HG03432 (cell line): Measurements from ENCODE around the gene CDC42SE2.
"Not testable (repeated sequence)": the region's sequence is repeated elsewhere in the genome, so short reads cannot be mapped to it uniquely, and the experiment has no call there.

Source experiments
- ATAC-seq: cut with Tn5 transposase; IDR thresholded peaks from one replicate; pipeline ENCODE4 v1.9.1; 2021; ENCODE audit warnings: mild to moderate bottlenecking, moderate library complexity; ENCODE audit not compliant: unreplicated experiment

Gene CDC42SE2

DNA sequence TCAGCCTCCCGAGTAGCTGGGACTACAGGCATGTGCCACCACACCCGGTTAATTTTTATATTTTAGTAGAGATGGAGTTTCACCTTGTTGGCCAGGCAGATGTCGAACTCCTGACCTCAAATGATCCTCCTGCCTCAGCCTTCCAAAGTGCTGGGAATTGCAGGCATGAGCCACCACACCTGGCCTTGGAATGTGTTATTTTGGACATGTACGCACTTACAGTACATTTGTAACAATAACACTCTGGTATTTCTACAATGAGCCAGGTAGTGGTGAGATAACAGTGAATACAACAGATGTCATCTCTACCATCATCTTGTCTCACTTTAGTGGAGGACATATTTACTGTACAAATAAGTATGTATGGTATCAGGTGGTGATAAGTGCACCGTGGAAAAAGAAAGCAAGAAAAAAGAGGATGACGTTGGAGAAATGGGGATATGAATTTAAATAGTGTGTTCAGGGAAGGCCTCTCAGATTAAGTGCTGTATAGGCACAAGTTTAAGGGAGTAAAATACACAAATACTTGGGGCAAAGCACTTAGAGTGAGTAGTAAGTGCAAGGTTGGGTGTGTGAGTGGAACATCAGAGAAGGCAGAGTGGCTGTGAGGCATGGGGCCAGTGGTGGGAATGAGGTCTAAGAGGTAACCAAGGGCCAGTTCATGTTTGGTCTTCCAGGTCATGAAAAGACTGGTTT lies 100.1 kb downstream of the CDC42SE2 start:
- no peak for ATAC-seq

DNA sequence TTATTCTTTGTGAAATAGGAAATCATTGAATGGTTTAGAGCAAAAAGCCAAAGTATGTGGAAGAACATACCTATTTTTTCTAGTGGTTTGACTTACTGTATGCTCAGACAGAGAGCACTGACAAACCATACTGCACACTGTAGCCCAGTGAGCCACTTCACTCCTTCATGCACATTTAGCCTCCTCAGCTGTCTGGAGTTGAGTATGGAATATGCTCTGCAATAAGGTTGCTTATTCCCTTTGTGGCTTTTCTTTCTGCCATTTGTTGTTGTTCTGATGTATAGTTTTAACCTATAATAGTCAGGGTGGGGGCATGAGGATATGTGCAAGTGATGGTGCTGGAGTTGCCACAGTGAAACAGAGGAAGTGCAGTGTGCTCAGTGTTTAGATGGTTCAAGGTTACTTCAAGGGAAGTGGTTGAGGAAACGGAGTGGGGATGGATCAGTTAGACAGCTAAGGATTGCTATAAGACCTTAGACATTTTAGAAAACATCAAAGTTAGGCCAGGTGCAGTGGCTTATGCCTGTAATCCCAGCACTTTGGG lies 100.7 kb downstream of the CDC42SE2 start:
- no peak for ATAC-seq

DNA sequence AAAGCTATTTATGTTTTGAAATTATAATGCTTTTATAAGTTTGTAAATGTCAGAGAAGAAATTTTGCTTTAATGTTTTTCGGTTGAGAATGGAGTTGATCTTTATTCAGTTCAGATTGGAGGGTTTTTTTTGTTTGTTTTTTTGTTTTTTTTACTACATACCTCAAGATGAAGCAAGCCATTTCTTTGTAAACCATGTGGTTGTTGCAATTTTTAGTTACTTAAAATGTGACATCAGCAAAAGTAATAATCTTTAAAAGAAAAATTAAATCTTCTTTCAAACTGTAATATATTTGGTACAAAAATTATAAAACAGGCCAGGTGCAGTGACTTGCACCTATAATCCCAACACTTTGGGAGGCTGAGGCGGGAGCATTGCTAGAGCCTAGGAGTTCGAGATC lies 102.6 kb downstream of the CDC42SE2 start:
- no peak for ATAC-seq

DNA sequence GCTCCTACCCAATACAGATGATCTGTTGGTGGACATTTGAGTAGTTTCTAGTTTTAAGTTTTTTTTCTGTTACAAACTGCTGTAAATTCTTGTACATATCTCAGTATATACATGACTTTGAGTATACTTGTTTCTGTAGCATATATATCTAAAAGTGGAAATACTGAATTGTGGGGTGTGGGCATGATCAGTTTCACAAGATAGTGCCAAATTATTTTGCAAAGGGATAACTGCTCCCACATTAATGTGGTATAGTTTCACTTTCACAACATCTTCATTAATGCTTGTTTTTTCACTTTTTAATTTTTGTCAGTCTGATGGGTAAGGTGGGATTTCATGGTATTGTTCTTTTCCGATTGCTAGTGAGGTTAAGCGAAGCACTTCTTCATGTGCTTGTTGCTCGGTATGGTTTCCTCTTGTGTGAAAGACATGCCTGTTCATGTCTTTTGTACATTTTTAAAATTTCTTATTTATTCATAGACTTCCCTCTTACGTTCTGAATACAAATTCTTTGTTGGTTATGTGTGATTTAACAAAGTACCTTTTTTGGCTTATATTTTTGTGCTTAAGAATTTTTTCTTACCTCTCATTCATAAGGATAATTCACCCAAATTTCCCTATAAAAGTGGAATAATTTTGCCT lies 103.5 kb downstream of the CDC42SE2 start:
- ATAC-seq = no peak

DNA sequence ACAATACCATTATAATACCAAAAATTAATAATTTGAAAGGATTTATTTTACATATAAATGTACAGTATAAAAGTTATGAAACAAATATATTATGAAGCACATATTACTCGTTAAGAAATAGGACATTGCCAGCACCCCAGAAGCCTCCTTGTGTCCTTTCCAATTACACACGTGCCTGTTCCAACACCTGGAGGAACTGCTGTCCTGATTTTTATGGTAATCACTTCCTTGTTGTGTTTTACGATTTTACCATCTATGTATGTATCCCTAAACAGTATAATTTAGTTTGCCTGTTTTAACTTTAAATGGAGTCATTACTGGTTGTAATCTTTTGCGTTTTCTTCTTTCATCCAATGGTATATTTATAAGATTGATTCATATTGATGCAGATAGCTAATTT lies 105.0 kb downstream of the CDC42SE2 start:
- no peak for ATAC-seq

DNA sequence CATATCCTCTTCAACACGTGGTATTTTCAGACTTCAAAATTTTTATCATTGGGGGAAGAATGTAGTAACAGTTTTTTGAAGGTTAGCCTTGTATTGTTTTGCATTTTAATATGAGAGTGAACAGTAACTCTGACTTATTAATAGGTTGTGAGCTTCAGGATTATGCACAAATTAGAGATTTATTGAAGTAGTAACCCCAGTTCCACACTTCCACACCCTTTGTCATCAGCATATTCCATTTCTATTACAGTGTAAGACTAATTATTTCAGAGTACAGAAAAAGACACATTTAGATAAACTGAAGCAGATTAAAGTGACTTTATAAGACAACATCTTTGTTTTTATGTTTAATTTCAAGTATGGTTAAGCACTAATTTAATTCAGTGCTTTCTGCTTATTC lies 105.7 kb downstream of the CDC42SE2 start:
- no peak for ATAC-seq

DNA sequence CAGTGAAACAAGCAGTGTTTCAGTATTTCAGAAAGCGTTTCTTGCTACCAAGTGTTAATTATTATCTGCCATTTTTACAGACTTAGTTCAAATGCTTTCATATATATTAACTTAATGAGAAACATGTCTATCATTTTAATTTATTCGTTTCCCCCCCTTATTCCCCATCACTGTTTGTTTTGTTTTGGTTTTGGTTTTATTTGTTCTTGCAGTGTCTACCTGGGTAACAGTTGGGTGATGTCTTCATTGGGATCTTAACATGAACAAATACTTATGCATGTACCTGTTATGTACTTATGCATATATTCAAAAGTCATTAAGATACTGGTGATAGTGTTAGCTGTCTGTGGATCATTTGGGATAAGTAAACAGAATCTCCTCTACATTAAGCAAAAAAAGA lies 108.0 kb downstream of the CDC42SE2 start:
- no peak for ATAC-seq

DNA sequence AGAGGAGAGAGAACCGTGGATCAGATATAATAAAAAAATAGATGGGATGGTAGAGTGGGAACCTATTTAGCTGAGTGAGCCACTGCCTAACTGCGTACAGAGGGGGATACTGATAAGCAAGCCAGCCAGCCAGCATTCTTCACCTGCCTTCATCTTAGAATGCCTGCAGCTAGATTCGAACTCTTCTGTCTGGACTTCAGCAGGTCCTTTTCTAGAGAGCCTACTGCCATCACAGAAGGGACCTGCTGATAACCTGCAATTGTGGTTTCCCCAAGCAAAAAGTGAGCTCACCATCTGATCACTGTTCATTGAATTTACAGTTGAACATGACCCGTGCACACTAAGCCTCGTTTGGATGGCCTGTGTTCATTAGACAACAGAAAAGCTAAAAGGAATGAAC lies 109.4 kb downstream of the CDC42SE2 start:
- no peak for ATAC-seq

DNA sequence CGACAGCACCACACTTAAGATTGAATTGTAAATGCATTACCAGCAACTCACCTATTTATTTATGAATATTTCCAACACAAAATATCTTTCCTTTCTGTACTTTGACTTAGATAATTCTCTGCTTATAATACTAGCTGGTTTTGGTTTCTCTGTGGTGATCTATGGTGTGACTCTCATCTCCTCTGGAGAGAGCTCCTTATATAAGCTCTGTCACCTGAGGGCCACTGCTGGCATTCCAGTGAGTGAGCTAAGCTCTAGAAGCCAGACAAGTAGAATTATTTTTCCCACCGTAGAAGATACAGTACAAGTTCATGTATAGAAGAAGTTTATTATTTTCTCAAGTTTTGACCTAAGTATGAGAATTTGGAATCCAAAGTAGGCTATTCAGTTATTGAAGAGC lies 111.5 kb downstream of the CDC42SE2 start:
- ATAC-seq = peak; percentile 28

DNA sequence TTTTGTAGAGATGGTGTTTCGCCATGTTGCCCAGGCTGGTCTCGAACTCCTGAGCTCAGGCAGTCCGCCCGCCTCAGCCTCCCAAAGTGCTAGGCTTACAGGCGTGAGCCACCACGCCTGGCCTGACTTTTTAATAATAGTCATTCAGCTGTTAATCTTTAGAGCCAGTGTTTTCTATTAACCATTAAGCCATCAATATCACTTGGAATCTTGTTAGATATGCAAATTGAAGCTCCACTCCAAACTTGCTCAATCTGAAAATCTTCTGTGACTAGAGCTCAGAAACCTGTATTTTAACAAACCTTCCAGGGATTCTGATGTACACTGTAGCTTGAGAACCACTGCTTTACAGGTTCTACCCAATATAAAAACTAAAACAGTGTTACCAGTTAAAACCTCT lies 113.5 kb downstream of the CDC42SE2 start:
- ATAC-seq = no peak

DNA sequence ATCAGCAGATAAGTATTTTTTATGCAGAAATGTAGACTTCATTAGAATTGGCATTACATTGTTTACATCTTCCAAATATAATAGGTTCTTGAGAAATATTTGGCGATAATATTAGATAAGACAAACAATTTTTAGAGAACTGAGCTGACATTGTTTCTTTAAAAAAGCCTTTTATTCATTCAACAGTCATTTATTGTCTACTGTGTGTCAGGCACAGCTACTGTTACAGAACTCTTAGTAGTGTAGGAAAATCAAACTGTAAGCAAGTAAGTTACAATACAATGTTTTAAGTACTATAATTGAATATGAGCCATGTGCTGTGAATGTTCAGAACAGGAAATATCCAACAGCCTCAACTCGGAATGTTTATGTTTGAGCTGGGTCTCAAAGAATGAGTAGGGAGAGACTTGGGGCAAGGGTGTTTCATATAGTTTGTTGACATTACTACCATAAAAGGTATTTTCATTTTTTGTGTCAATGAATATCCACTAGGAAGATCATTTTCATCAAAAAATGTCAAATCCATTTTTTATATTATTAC lies 114.0 kb downstream of the CDC42SE2 start:
- no peak for ATAC-seq

DNA sequence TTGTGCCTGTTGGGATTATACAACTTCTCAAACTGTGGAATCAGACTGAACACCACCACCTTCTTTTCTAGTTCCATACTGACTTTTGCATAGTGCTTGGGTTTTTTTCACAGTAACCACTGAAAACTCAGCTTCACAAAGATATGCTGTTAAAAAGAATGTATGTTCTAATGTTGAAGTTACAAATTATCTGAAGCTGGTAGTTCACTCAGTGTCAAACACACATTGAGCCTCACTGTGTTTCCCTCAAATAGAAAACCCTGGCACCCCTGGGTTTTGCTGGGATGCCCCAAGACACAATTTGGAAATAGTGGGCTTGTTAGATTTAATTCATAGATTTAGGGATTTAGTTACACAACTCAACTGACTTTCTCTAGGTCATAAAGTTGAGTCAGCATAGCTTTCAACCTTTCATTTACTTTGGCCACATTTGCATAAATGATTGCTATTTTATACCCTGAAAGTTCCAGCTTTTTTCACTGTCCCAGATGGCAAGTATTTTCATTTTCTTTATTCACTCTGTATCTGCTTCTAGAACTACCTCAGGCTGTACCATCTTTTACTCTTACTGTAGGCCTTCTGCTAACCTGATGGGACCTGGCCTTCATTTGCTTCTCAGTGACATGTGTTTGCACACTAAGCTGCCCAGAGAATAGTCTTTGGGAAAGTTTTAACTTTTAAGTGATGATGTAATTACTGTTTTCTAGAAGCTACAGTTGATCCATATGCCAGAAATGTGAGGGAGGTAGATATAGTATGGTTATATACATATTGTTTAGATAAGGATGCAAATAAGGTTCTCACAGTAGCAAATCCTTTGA lies 115.1 kb downstream of the CDC42SE2 start:
- peak; percentile 21 for ATAC-seq

DNA sequence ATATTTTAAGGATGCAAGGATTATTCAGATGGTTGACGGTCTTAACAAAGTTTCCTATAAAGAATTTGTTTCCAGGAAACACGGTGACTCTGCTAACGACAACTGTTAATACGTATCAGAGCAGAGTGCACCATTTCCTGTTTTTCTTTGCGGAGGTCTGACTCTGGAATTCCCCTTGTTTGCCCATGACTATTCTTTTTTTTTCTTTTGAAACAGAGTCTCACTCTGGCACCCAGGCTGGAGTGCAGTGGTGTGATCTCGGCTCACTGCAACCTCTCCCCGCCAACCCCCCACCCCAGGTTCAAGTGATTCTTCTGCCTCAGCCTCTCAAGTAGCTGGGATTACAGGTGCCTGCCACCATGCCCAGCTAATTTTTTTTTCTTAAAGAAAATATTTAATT lies 115.9 kb downstream of the CDC42SE2 start:
- ATAC-seq = peak; percentile 44

DNA sequence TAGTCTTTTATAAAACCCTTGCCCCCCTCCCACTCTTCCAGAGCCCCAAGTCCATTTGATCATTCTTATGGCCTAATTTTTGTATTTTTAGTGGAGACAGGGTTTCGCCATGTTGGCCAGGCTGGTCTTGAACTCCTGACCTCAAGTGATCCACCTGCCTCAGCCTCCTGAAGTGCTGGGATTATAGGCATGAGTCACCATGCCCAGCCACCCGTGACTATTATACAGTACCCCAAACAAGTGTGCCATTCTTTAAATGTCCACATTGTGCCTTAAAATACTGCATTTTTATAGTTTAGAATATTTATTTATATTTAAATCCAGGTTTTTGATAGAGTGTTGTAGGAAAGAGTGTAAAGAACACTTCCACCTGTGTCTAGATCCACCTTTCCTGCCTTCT lies 116.4 kb downstream of the CDC42SE2 start:
- ATAC-seq = not testable (repeated sequence)

DNA sequence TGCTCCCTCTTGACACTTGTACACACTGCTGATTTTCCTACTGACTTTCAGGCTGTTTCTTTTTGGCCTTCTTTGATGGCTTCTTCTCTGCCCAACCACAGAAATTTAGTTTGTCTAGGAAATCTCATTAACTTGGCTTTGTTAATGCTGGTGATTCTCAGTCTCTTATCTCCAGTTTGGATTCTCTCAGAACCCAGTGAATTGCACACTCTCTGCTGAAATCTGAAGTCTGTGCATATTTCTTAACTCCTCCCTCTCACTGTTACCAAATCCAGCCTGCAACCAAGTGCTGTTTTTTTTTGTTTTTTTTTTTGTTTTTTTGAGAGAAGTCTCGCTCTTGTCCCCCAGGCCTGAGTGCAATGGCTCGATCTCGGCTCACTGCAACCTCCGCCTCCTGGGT lies 117.2 kb downstream of the CDC42SE2 start:
- ATAC-seq = no peak

DNA sequence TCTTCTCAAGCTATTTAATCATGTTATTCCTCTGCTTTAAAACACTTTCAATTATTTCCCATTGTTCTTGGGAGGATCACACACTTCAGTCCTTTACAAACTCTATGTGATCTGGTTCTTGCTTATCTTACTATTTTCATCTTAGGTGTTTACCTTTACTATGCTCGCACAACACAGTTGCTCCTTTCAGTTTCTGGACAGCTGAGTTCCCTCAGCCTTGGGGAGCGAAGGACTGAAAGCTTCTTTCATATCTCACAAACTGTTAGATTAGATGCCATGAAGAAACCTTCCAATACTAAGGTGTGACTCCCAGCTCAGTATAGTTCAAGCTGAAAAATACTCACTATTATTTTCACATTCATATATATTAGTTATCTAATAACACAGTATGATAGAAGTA lies 117.9 kb downstream of the CDC42SE2 start:
- peak; percentile 63 for ATAC-seq

DNA sequence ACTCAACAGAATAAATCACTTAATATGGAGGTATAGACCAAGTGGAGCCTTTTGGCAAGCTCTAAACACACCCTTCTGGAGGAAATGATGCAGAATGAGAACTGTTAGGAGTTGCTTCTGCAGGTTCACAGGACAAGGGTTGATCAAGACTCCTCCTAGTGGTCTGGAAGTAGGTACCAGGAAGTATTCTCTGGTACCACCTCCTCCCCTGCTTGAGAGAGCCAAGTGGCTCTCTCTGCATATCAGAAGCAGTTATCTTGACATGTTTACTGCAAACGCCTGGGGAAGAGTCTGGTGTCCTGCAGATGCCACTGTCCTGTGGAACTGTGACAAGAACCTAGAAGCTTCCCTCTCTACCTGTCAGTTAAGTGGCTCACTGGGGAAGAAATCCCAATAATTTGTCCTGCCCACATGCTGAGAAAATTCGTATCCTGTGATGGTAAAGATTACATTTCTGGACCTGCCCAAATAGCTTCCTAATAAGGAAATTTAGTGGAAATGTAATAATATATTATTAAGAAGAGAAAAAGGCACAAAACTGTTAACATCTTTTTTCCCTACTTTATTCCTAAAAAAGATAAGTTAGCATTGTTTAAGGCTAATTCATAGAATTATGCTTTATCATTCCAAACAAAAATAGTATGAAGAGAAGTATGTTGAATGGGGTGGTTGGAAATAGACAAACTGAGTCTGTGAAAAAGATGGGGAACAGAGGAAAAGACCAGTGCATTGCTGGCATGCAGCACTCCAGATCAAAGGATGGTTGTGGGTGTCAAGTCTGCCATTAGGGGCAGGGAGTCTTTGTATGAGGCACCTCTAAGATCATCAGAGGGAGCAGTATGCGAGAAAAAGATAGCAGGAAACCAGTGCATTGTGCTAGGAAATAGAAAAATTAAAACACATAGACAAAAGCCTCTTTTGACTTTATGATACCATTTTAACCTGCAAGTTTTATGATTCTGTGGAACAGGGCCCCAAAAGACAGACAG lies 118.8 kb downstream of the CDC42SE2 start:
- peak; percentile 62 for ATAC-seq

DNA sequence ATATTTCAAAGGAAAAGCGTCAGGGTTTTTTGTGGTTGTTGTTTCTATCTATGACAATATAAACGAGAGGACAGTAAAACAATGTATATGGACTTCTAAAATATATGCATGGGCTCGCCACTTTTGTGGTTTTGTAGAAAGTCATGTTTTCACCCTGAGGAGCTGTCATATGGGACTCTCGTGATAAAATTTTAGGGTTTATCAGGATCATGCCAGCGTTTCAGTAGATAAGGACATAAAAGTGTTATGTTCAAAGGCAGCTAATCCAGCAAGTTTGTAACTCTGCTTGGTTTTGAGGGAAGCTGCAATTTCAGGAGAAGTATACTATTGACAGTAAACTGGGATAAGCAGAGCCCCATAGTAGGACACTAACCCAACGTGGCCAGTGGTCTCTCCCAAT lies 120.3 kb downstream of the CDC42SE2 start:
- no peak for ATAC-seq

DNA sequence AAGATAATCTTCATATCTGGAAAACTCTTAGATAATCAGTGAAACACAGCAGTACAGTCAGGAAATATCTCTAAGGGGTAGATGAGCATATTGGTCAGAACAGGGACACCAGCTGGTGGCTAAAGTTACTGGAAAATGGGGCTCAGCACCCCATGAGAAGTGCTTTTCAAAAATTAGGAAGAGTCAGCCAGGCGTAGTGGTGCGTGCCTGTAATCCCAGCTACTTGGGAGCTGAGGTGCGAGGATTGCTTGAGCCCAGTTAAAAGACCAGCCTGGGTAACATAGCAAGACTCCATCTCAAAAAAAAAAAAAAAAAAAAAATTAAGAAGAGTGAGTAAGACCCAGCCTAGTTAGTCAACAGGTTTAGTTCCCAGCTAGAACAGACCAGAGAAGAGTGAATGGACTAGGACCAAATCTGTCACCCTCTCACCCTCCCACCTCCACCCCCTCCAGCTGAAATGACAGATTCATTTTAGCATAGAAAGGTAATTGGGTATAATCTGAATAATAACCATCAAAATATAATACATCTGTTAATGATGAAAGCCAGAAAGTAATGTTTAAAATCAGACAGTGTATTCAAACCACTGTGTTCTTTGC lies 120.9 kb downstream of the CDC42SE2 start:
- ATAC-seq = no peak

DNA sequence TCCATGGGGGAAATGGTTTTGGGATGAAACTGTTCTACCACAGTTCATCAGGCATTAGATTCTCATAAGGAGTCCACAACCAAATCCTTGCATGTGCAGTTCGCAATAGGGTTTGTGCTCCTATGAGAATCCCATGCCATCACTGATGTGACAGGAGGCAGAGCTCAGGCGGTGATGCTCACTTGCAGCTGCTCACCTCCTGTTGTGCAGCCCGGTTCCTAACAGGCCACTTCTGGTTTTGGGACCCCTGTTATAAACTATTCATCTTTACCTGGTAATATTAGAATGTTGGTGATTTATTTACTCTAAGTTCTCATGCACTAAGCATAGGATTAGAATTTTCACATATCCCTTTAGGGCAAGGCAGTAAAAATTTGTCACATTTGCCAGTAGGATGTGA lies 122.3 kb downstream of the CDC42SE2 start:
- ATAC-seq = no peak
